Measurements from ENCODE around the gene KRTAP19-4. TPM values are rescaled to one million over a fixed set of nuclear protein-coding genes. Genes with fewer than 3 reads are reported as not detected.

The KRTAP19-4 gene
- not detected in 5 replicates for total RNA-seq (2022; extraction: Qiagen RNA extraction; ENCODE audit: low read depth)

DNA sequence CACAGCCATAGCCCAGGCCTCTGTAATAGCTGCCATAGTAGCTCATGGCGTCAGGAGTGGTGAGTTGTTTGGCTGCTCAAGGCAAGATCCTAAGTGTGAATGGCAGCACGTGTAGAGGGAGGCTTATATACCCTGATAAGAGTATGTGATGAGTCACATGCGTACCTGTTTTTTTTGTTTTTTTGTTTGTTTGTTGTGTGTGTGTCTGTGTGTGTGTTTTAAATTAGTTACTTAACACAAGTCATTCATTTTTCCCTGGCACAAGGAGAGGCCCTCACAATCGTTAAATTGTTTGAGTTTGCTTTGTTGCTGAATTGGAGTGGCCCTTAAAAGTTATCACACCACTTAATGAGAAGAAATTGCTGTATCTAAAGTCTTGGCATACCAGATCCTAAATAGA is at the start of gene KRTAP19-4:
TSS of gene KRTAP19-4 (minus strand) at position 101 of the 400 bp plus-strand sequence. CDS start at position 46, 55 bp downstream.

GRCh38 chr21:30541764-30542163 is 44.8 kb upstream of the KRTAP19-4 start, which contains the start of gene KRTAP19-6:
Gene KRTAP19-6 (minus strand): TSS chr21:30541864. CDS start chr21:30541833, 31 bp downstream.

DNA sequence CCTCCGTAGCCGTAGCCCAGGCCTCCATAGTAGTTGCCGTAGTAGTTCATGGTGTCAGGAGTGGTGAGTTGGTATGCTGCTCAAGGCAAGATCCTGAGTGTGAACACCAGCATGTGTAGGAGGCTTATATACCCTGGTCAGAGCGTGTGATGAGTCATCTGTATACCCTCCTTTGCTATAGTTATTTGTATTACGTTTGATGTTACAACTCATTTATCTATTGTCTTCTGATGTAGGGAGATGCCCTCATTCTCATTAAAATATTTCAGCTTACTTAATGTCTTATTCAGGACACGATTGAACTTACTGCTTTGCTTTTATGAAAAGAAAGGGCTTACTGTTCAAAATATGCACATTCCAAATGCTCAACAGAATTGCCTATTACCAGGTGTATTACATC is 5.1 kb upstream of the KRTAP19-4 start, which contains the start of gene KRTAP19-5:
TSS of gene KRTAP19-5 (minus strand) at position 101 of the 400 bp plus-strand sequence. CDS start at position 50, 51 bp downstream.

GRCh38 chr21:30491963-30492428 is 5.0 kb downstream of the KRTAP19-4 start, which contains the start of gene KRTAP19-3:
Gene KRTAP19-3 (minus strand): TSS chr21:30492013. CDS start chr21:30491957, 56 bp downstream.

DNA sequence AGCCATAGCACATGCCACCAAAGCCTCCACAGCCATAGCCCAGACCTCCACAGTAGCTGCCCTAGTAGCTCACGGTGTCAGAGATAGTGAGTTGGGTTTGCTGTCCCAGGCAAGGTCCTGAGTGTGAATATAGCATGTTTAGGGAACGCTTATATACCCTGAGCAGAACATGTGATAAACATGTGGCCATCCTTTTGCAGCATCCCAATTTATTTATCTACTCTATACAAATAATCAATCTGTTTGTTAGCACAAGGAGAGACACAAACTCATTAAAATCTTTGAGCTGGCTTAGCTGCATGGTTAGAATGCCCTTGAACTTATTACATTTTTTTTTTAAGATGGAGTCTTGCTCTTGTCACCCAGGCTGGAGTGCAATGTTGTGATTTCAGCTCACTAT is 9.6 kb downstream of the KRTAP19-4 start, which contains the start of gene KRTAP19-2:
TSS of gene KRTAP19-2 (minus strand) at position 101 of the 400 bp plus-strand sequence. CDS start at position 13, 88 bp downstream.

DNA sequence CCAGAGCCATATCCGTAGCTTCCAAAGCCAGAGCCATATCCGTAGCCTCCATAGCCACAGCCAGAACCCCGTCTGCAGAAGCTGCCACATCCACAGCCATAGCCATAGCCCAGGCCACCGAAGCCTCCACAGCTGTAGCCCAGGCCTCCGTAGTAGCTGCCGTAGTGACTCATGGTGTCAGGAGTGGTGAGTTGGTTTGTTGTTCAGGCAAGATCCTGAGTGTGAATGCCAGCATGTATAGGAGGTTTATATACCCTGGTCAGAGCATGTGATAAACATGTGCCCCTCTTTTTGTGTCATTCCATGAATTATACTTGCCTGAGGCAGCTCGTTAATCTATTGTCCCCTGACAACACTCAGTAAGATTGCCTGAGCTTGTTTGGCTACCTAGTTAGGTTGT is 16.8 kb downstream of the KRTAP19-4 start, which contains the start of gene KRTAP19-1:
TSS of gene KRTAP19-1 (minus strand) at position 223 of the 400 bp plus-strand sequence. CDS start at position 173, 50 bp downstream.

Other genes with a start within 250 kb of the KRTAP19-4 start
- not detected in 5 replicates for gene KRTAP24-1, start 214.2 kb downstream of the KRTAP19-4 start, total RNA-seq (2022; extraction: Qiagen RNA extraction; ENCODE audit: low read depth)
- not detected in 5 replicates for gene KRTAP25-1, start 207.7 kb downstream of the KRTAP19-4 start, total RNA-seq (2022; extraction: Qiagen RNA extraction; ENCODE audit: low read depth)
- gene KRTAP26-1, start 176.8 kb downstream of the KRTAP19-4 start, total RNA-seq (2022; extraction: Qiagen RNA extraction; ENCODE audit: low read depth), result not detected in 5 replicates
- not detected in 5 replicates for gene KRTAP27-1, start 159.5 kb downstream of the KRTAP19-4 start, total RNA-seq (2022; extraction: Qiagen RNA extraction; ENCODE audit: low read depth)
- gene KRTAP23-1, start 148.6 kb downstream of the KRTAP19-4 start, total RNA-seq (2022; extraction: Qiagen RNA extraction; ENCODE audit: low read depth), result not detected in 5 replicates
- not detected in 5 replicates for gene KRTAP13-2, start 124.9 kb downstream of the KRTAP19-4 start, total RNA-seq (2022; extraction: Qiagen RNA extraction; ENCODE audit: low read depth)
- gene KRTAP13-1, start 101.1 kb downstream of the KRTAP19-4 start, total RNA-seq (2022; extraction: Qiagen RNA extraction; ENCODE audit: low read depth), result not detected in 5 replicates
- not detected in 5 replicates for gene KRTAP13-3, start 71.2 kb downstream of the KRTAP19-4 start, total RNA-seq (2022; extraction: Qiagen RNA extraction; ENCODE audit: low read depth)
- not detected in 5 replicates for gene KRTAP13-4, start 66.9 kb downstream of the KRTAP19-4 start, total RNA-seq (2022; extraction: Qiagen RNA extraction; ENCODE audit: low read depth)
- not detected in 5 replicates for gene KRTAP15-1, start 56.9 kb downstream of the KRTAP19-4 start, total RNA-seq (2022; extraction: Qiagen RNA extraction; ENCODE audit: low read depth)
- gene KRTAP19-1, start 16.8 kb downstream of the KRTAP19-4 start, total RNA-seq (2022; extraction: Qiagen RNA extraction; ENCODE audit: low read depth), result not detected in 5 replicates
- not detected in 5 replicates for gene KRTAP19-2, start 9.7 kb downstream of the KRTAP19-4 start, total RNA-seq (2022; extraction: Qiagen RNA extraction; ENCODE audit: low read depth)
- gene KRTAP19-3, start 5.2 kb downstream of the KRTAP19-4 start, total RNA-seq (2022; extraction: Qiagen RNA extraction; ENCODE audit: low read depth), result not detected in 5 replicates
- gene KRTAP19-5, start 5.0 kb upstream of the KRTAP19-4 start, total RNA-seq (2022; extraction: Qiagen RNA extraction; ENCODE audit: low read depth), result not detected in 5 replicates
- gene KRTAP19-6, start 44.7 kb upstream of the KRTAP19-4 start, total RNA-seq (2022; extraction: Qiagen RNA extraction; ENCODE audit: low read depth), result not detected in 5 replicates
- gene KRTAP19-7, start 64.1 kb upstream of the KRTAP19-4 start, total RNA-seq (2022; extraction: Qiagen RNA extraction; ENCODE audit: low read depth), result not detected in 5 replicates
- not detected in 5 replicates for gene KRTAP22-2, start 93.2 kb upstream of the KRTAP19-4 start, total RNA-seq (2022; extraction: Qiagen RNA extraction; ENCODE audit: low read depth)
- not detected in 5 replicates for gene KRTAP6-3, start 95.3 kb upstream of the KRTAP19-4 start, total RNA-seq (2022; extraction: Qiagen RNA extraction; ENCODE audit: low read depth)
- gene KRTAP6-2, start 101.7 kb upstream of the KRTAP19-4 start, total RNA-seq (2022; extraction: Qiagen RNA extraction; ENCODE audit: low read depth), result not detected in 5 replicates
- gene KRTAP22-1, start 103.9 kb upstream of the KRTAP19-4 start, total RNA-seq (2022; extraction: Qiagen RNA extraction; ENCODE audit: low read depth), result not detected in 5 replicates
- not detected in 5 replicates for gene KRTAP6-1, start 116.8 kb upstream of the KRTAP19-4 start, total RNA-seq (2022; extraction: Qiagen RNA extraction; ENCODE audit: low read depth)
- not detected in 5 replicates for gene KRTAP20-1, start 119.3 kb upstream of the KRTAP19-4 start, total RNA-seq (2022; extraction: Qiagen RNA extraction; ENCODE audit: low read depth)
- not detected in 5 replicates for gene KRTAP20-4, start 123.5 kb upstream of the KRTAP19-4 start, total RNA-seq (2022; extraction: Qiagen RNA extraction; ENCODE audit: low read depth)
- not detected in 5 replicates for gene KRTAP20-2, start 138.0 kb upstream of the KRTAP19-4 start, total RNA-seq (2022; extraction: Qiagen RNA extraction; ENCODE audit: low read depth)
- gene KRTAP20-3, start 145.7 kb upstream of the KRTAP19-4 start, total RNA-seq (2022; extraction: Qiagen RNA extraction; ENCODE audit: low read depth), result not detected in 5 replicates
- gene KRTAP21-3, start 221.6 kb upstream of the KRTAP19-4 start, total RNA-seq (2022; extraction: Qiagen RNA extraction; ENCODE audit: low read depth), result not detected in 5 replicates

Measured in A549 treated with GW870086 at 1 μM for 4 hours (cell line).